ENCODE measurements around the gene YPEL5.

Gene YPEL5

GRCh38 chr2:30194421-30194820, 47.6 kb downstream of the YPEL5 start:
- Mint-ChIP-seq H3K4me1 (ENCODE audit: low read depth) (peaks cover 3% of the 10 kb centered on the region), H3K36me3 (no peaks in the 10 kb centered on the region)

DNA sequence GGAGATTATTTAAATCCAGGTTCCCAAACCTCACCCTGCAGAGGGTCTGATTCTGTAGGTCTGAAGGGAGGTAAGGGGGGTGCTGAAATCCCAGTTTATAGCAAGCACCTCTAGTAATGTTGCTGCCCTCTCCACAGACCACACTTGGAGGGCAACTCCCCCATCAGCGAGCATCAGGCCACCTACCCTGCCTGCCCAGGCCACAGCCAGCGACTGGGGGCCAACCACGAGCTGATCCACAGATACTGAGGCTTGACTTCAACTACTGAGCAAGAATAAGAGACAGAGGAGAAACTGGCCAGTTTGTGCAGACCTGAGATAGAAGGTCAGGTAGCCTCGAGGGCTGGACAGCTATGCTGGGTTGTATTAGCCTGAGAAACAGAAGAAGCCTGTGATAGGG, 48.2 kb downstream of the YPEL5 start:
- Mint-ChIP-seq H3K36me3 (no peaks in the 10 kb centered on the region), H3K27me3 (no peaks in the 10 kb centered on the region), H3K4me3 (no peak overlapping the region), H3K4me1 (ENCODE audit: low read depth) (peaks cover 3% of the 10 kb centered on the region), H3K9me3 (ENCODE audit: low read depth) (no peaks in the 10 kb centered on the region), H3K27ac (no peak overlapping the region)

More at GRCh38 chr2:30194421-30194820, 47.6 kb downstream of the YPEL5 start:
- Mint-ChIP-seq H3K4me3 (no peak overlapping the region), H3K27ac (no peak overlapping the region), H3K27me3 (no peaks in the 10 kb centered on the region), H3K9me3 (ENCODE audit: low read depth) (no peaks in the 10 kb centered on the region)

DNA sequence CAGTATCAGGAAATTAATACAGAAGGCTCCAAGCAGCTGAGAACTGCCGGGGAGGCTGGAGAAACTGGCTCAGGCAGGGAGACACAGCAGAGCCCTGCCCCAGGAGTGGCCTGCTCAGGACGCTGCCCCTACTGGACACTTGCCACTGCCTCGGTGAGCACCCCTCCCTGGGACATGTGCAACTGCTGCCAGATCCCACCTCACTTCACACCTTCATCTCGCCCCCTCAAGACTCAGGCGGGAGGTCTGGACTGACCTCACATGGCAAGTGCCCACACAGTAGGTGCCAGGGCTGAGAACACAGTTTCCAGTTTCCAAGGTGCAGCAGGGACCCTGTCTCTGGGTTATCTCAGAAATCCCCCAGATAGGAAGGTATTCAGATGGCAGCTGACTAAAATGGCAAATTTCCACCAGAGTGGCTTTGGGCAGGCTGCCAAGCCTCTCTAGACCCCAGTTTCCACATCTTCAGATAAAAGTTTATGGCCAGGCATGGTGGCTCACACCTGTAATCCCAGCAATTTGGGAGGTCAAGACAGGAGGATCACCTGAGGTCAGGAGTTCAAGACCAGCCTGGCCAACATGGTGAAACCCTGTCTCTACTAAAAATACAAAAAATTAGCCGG, 50.9 kb downstream of the YPEL5 start:
- Mint-ChIP-seq H3K4me3 (no peak overlapping the region), H3K4me1 (ENCODE audit: low read depth) (peaks cover 3% of the 10 kb centered on the region), H3K36me3 (no peaks in the 10 kb centered on the region), H3K27ac (no peak overlapping the region), H3K27me3 (no peaks in the 10 kb centered on the region), H3K9me3 (ENCODE audit: low read depth) (no peaks in the 10 kb centered on the region)

DNA sequence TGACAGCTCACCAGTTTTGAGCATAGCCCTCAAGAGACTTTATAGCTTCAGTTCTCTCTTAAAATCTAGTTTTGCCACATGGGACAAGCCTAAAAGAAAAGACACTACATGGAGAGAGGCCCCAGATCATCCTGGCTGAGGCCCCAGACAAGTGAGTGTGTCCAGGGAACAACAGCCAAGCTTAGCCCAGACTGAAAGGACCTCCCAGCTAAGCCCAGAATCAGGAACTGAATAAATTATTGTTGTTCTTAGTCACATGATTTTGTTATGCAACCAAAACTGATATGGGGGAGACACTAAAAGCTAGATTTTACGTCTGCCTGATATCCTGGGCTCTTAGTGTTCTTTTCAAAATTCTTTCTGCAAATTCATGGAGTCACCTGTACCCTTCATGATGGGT, 55.2 kb downstream of the YPEL5 start:
- Mint-ChIP-seq H3K4me3 (no peak overlapping the region), H3K4me1 (ENCODE audit: low read depth) (peaks cover 8% of the 10 kb centered on the region), H3K9me3 (ENCODE audit: low read depth) (no peaks in the 10 kb centered on the region), H3K36me3 (no peaks in the 10 kb centered on the region), H3K27ac (no peak overlapping the region), H3K27me3 (no peaks in the 10 kb centered on the region)

GRCh38 chr2:30203156-30203555, 56.3 kb downstream of the YPEL5 start:
- Mint-ChIP-seq H3K36me3 (no peaks in the 10 kb centered on the region), H3K27me3 (no peaks in the 10 kb centered on the region), H3K4me3 (no peak overlapping the region), H3K9me3 (ENCODE audit: low read depth) (no peaks in the 10 kb centered on the region), H3K27ac (no peak overlapping the region), H3K4me1 (ENCODE audit: low read depth) (peaks cover 8% of the 10 kb centered on the region)

DNA sequence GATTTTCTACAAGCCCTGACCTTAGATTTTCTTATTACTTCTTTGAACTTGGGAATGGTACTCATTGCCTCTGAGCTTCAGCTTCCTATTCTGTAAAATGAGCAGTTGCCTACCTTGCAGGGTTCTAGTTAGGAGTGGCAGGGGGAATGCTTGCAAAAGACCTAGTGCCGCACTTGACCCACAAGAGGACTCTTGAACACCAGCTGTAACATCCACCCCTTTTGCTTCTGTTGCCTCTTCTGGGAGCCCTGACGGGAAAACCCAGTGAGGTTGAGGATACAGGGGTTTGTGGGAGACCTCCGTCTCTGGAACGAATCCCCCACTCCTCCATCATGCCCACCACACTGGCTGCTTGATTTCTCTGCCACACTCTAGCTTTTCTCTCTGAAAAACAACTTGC, 57.5 kb downstream of the YPEL5 start:
- no peaks in the 10 kb centered on the region for H3K36me3 Mint-ChIP-seq
- H3K4me3 Mint-ChIP-seq: no peak overlapping the region
- no peak overlapping the region for H3K27ac Mint-ChIP-seq
- no peaks in the 10 kb centered on the region for H3K27me3 Mint-ChIP-seq
- peaks cover 19% of the 10 kb centered on the region for H3K4me1 Mint-ChIP-seq (ENCODE audit: low read depth)
- no peaks in the 10 kb centered on the region for H3K9me3 Mint-ChIP-seq (ENCODE audit: low read depth)

DNA sequence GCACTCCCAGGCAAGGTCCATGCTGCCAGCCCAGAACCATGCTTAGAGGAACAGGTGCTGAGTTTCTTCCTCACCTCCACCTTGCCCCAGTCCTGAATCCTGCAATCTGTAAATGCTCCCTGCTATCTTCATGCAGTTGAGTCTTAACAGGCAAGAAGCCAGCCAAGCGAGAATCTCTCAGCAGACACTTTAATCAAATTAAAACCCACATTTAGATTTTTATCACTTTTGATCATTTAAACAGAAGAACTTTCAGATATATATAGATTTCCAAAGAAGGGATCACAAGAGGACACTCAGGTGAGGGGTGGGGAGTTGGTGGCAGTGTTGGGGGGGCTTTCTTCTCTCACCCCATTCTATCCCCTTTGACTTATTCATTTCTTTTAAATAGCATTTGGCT, 58.6 kb downstream of the YPEL5 start:
- Mint-ChIP-seq H3K4me3 (no peak overlapping the region), H3K27ac (peak overlapping the region; percentile 11), H3K36me3 (no peaks in the 10 kb centered on the region), H3K27me3 (no peaks in the 10 kb centered on the region), H3K9me3 (ENCODE audit: low read depth) (no peaks in the 10 kb centered on the region), H3K4me1 (ENCODE audit: low read depth) (peaks cover 27% of the 10 kb centered on the region)

GRCh38 chr2:30206461-30207430, 59.9 kb downstream of the YPEL5 start:
- Mint-ChIP-seq H3K4me3 (no peak overlapping the region), H3K27me3 (no peaks in the 10 kb centered on the region), H3K27ac (no peak overlapping the region)

DNA sequence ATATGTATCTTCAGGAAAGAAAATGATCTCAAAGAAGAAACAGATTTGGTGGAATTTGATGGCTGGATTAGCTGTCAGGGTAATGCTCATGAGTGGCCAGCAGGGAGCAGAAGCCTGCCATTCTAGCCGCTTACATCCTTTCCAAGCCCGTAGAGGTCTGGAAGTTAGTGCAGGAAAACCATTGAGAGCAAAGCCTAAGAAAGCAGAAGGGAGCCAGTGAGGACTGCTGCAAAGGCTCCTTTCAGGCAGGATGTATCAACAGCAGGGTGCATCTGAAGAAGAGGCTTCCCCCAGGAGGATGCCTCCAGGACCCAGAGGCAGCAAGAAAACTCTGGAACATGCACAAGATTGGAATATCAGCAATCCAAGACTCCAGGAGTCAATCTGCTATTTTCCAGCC, 61.6 kb downstream of the YPEL5 start:
- Mint-ChIP-seq H3K27me3 (no peaks in the 10 kb centered on the region), H3K27ac (peak overlapping the region; percentile 62), H3K36me3 (no peaks in the 10 kb centered on the region), H3K4me3 (no peak overlapping the region), H3K9me3 (ENCODE audit: low read depth) (no peaks in the 10 kb centered on the region), H3K4me1 (ENCODE audit: low read depth) (peaks cover 27% of the 10 kb centered on the region)

More at GRCh38 chr2:30206461-30207430, 59.9 kb downstream of the YPEL5 start:
- Mint-ChIP-seq H3K9me3 (ENCODE audit: low read depth) (no peaks in the 10 kb centered on the region), H3K36me3 (no peaks in the 10 kb centered on the region), H3K4me1 (ENCODE audit: low read depth) (peaks cover 27% of the 10 kb centered on the region)

DNA sequence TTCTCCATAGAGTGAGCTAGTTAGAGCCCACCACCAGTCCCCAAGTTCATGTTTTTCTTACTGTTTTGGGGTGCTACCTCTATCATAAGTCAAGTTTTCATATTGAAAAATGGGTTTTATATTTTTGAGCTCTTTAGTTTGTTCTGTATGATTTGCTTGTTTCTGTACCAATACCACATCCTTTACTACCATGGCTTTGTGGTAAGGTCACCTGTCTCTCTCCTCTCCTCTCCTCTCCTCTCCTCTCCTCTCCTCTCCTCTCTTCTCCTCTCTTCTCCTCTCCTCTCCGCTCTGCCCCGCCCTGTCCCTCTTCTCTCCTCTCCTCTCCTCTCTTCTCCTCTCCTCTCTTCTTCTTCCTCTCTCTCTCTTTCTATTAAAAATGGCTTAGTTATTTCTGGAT, 62.4 kb downstream of the YPEL5 start:
- H3K27me3 Mint-ChIP-seq: no peaks in the 10 kb centered on the region
- H3K4me1 Mint-ChIP-seq (ENCODE audit: low read depth): peaks cover 27% of the 10 kb centered on the region
- H3K27ac Mint-ChIP-seq: peak overlapping the region; percentile 72
- no peaks in the 10 kb centered on the region for H3K9me3 Mint-ChIP-seq (ENCODE audit: low read depth)
- H3K36me3 Mint-ChIP-seq: no peaks in the 10 kb centered on the region
- no peak overlapping the region for H3K4me3 Mint-ChIP-seq

Data from activated naive CD8-positive, alpha-beta T cell (primary cell).